ENCODE data around the gene CTDSP2.

CTDSP2 gene

DNA sequence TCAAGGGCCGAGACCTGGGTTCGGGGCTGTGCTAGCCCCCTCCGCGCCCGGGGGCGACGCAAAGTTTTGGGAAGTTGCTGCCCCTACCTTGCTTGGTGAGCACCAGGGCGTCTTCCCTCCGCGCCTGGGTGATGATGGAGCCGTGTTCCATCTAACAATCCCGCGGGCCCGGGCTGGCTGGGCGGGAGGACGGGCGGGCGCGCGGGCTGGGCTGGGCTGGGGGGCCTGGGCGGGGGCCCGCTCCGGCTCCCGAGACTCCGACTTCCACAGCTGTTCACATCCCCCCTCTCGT is 298 bp downstream of the CTDSP2 start:
- Histone ChIP-seq H3K27me3 (ENCODE audit: control insufficient read depth, insufficient read depth, low read length) (peaks cover 3% of the 10 kb centered on the region), H3K4me1 (ENCODE audit: control insufficient read depth, insufficient read depth, low read length) (peaks cover 31% of the 10 kb centered on the region), H3K4me3 (ENCODE audit: low read length) (peak overlapping the region; percentile 82), H3K36me3 (ENCODE audit: control insufficient read depth, insufficient read depth, low read length) (no peaks in the 10 kb centered on the region), H3K9me3 (ENCODE audit: control insufficient read depth, low read length) (no peaks in the 10 kb centered on the region), H3K9ac (ENCODE audit: low read length) (peak overlapping the region; percentile 99)

DNA sequence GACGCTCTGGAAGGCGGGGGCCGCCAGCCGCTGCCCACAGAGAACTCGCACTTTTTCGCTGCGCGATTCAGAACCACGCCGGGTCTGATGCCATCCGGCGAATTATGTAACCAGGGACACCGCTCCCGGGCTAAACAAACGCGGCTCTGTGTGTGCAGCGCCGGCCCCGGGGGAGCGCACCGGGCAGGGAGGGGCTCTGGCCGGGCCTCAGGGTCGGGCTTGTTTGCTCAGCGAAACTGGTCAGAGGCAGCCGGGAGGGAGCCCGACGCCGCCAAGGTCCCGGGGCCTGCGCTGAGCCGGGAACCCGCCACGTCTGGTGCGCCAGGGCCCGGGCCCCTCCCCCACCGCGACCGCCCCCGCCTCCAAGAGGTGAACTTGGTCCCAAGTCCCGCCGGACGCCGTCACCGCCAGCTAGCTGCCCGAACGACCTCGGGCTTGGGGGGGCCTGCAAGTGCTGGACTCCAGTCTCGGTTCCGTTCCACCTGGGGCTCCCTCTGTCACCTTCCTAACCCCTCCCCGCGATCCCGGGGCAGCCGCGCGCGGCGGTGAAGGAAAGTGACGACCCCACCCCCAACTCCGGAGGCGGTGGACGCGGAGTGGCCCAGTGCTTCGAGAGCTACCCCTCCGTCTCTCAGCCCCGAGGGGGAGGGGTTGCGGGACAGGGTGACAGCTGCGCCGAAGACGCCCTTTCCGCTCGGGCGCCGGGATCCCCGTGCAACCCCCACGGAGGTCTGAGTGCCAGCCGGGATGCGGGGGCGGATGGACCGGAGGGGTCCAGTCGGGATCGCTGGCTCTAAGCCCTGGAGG is 848 bp downstream of the CTDSP2 start:
- peaks cover 36% of the 10 kb centered on the region for H3K4me1 ChIP-seq (ENCODE audit: control insufficient read depth, insufficient read depth, low read length)
- H3K27me3 ChIP-seq (ENCODE audit: control insufficient read depth, insufficient read depth, low read length) = peaks cover 3% of the 10 kb centered on the region
- no peaks in the 10 kb centered on the region for H3K36me3 ChIP-seq (ENCODE audit: control insufficient read depth, insufficient read depth, low read length)
- no peaks in the 10 kb centered on the region for H3K9me3 ChIP-seq (ENCODE audit: control insufficient read depth, low read length)
- H3K9ac ChIP-seq (ENCODE audit: low read length) = peak overlapping the region; percentile 99
- H3K4me3 ChIP-seq (ENCODE audit: low read length) = peak overlapping the region; percentile 82

DNA sequence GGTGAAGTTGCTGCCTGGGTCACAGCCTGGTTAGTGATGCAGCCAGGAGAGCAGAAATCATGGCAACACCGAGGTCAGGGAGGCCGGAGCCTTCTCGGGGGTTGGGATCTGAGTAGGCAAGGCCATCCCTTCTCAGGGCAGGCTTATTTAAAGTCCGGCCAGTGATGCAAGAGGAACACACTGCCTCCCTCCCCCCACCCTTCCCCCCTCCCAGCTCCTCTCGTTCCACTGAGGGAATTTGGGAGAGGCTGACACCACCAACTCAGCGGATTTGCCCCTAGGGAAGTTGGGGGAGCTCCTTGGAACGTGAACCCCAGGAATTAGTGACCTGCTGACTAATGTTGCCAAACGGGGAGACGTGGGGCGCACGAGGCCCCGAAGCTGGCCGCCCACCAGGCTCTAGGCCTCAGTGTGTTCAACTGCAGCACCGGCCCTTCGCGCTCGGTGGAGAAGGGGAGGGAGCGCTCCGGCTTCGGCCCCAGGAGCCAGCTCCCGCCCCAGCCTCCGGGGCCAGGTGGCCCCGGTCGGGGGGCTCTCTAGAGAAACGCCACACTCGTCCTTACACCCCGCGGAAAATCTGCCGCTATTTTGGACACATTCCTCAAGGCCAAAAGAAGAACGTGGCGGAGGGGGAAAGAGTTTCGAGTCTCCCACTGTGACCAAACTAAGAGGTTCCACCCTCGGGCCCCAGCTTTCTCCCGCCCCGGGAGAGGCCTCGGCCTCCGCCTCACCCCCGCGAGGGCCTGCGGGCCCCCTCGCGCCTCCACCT is 1.6 kb downstream of the CTDSP2 start:
- no peaks in the 10 kb centered on the region for H3K27me3 ChIP-seq (ENCODE audit: control insufficient read depth, insufficient read depth, low read length)
- peak overlapping the region; percentile 99 for H3K9ac ChIP-seq (ENCODE audit: low read length)
- peaks cover 44% of the 10 kb centered on the region for H3K4me1 ChIP-seq (ENCODE audit: control insufficient read depth, insufficient read depth, low read length)
- H3K36me3 ChIP-seq (ENCODE audit: control insufficient read depth, insufficient read depth, low read length) = no peaks in the 10 kb centered on the region
- peak overlapping the region; percentile 82 for H3K4me3 ChIP-seq (ENCODE audit: low read length)
- no peaks in the 10 kb centered on the region for H3K9me3 ChIP-seq (ENCODE audit: control insufficient read depth, low read length)

DNA sequence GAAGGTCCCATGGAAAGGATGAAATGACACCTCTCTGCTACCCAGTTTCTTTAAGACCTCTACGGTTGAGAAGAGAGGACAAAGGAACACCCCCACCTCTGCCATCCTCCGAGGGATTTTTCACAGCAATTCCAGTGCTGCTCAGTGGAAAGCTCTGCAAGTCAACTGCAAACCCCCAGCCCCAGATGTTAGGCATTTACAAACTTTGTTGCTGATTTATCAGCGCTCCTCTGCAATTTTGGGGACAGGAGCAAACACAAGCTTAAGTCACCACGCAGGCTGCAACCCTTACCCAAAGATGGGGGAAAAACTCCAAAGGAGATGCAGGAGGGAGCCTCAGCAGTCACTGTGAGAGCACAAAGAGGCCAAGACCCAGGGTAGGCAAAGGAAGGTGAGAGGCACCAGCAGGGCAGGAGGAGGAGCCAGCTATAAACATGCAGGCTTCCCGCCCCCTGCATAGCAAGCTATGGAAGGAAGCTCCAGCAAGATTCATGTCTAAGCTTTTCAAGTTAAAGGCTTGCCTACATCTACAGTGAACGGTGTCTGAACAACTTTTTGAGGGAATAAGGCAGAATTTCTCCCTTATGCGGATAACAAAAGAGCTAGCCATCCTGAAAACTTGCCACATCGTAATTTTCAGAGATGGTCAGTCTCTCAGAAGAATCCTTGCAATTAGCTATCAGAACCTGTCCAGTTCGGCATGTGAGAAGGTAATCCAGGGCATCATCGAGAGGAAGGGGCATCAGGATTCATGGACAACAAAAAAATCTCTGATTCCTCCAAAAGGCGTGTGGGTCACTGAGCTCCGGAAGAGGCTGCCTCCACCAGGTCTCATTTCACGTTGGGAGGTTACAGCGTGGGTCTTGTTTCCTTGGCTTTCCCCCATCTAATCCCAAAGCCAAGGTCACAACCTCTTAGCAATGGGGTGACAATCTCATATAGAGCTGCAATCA is 3.9 kb downstream of the CTDSP2 start:
- H3K27me3 ChIP-seq (ENCODE audit: control insufficient read depth, insufficient read depth, low read length) = no peaks in the 10 kb centered on the region
- H3K9me3 ChIP-seq (ENCODE audit: control insufficient read depth, low read length) = no peaks in the 10 kb centered on the region
- H3K4me1 ChIP-seq (ENCODE audit: control insufficient read depth, insufficient read depth, low read length) = peaks cover 64% of the 10 kb centered on the region
- H3K9ac ChIP-seq (ENCODE audit: low read length) = peak overlapping the region; percentile 45
- no peak overlapping the region for H3K4me3 ChIP-seq (ENCODE audit: low read length)
- H3K36me3 ChIP-seq (ENCODE audit: control insufficient read depth, insufficient read depth, low read length) = no peaks in the 10 kb centered on the region

DNA sequence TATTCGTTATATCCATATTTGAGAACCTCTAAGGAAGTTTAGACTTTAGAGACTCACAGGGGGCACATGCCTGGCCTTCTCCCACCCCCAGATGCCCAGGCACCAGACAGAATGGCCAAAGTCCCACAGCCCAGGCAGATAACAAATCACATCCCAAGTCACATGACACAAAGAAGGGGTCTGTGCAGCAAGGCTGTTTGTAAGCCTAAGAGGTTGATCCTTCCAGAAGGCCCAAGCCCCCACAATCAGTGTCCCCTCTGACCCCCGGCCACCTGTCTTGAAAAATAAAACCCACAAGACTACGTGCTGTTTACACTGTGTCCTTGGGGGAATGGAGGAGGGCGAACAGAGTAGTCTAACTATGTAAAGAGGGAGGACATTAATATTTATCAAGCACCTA is 5.1 kb downstream of the CTDSP2 start:
- no peak overlapping the region for H3K4me3 ChIP-seq (ENCODE audit: low read length)
- H3K9me3 ChIP-seq (ENCODE audit: control insufficient read depth, low read length) = no peaks in the 10 kb centered on the region
- no peaks in the 10 kb centered on the region for H3K36me3 ChIP-seq (ENCODE audit: control insufficient read depth, insufficient read depth, low read length)
- peak overlapping the region; percentile 14 for H3K9ac ChIP-seq (ENCODE audit: low read length)
- H3K27me3 ChIP-seq (ENCODE audit: control insufficient read depth, insufficient read depth, low read length) = no peaks in the 10 kb centered on the region
- H3K4me1 ChIP-seq (ENCODE audit: control insufficient read depth, insufficient read depth, low read length) = peaks cover 69% of the 10 kb centered on the region

DNA sequence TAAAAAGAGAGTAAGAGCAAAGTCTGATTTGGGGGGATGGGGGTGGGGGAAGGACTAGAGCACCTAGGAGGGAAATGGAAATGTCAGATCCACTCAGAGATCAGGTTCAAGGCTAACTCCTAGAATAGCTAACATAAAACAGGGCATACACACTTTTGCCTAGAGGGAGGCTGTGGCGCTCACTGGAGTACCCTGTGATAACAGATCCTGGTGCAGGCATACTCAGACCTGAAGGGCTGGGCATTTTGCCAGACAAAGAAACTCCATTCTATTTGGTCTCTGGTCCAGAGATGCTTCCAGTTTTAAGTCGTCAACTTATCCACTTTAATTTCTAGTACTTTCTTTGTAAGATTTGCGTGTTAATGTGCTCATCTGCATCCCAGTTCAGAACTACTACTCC is 5.8 kb downstream of the CTDSP2 start:
- peaks cover 73% of the 10 kb centered on the region for H3K4me1 ChIP-seq (ENCODE audit: control insufficient read depth, insufficient read depth, low read length)

DNA sequence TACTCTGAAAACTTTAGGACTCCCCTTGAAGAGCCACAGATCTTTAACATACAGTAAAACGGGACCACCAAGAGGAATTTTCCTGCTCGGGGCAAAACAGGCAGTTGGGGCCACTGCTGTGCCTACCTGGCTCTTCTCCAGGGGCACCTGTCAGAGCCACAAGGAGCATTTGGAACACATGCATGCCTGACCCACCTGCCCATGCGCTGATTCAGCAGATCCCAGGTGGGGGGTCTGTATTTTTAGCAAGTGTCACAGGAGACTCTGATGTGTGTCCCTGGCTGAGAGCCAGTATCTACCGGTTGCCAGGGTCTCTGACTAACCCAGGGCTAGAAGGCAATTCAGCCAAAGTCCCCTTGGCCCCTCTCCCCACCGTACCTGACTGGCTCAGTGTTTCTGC is 6.5 kb downstream of the CTDSP2 start:
- Histone ChIP-seq H3K4me3 (ENCODE audit: low read length) (no peak overlapping the region), H3K4me1 (ENCODE audit: control insufficient read depth, insufficient read depth, low read length) (peaks cover 73% of the 10 kb centered on the region), H3K9me3 (ENCODE audit: control insufficient read depth, low read length) (no peaks in the 10 kb centered on the region), H3K27me3 (ENCODE audit: control insufficient read depth, insufficient read depth, low read length) (no peaks in the 10 kb centered on the region), H3K36me3 (ENCODE audit: control insufficient read depth, insufficient read depth, low read length) (no peaks in the 10 kb centered on the region), H3K9ac (ENCODE audit: low read length) (no peak overlapping the region)

More for the DNA sequence above, 5.8 kb downstream of the CTDSP2 start:
- Histone ChIP-seq H3K36me3 (ENCODE audit: control insufficient read depth, insufficient read depth, low read length) (no peaks in the 10 kb centered on the region), H3K27me3 (ENCODE audit: control insufficient read depth, insufficient read depth, low read length) (no peaks in the 10 kb centered on the region), H3K9ac (ENCODE audit: low read length) (no peak overlapping the region), H3K9me3 (ENCODE audit: control insufficient read depth, low read length) (no peaks in the 10 kb centered on the region), H3K4me3 (ENCODE audit: low read length) (no peak overlapping the region)

DNA sequence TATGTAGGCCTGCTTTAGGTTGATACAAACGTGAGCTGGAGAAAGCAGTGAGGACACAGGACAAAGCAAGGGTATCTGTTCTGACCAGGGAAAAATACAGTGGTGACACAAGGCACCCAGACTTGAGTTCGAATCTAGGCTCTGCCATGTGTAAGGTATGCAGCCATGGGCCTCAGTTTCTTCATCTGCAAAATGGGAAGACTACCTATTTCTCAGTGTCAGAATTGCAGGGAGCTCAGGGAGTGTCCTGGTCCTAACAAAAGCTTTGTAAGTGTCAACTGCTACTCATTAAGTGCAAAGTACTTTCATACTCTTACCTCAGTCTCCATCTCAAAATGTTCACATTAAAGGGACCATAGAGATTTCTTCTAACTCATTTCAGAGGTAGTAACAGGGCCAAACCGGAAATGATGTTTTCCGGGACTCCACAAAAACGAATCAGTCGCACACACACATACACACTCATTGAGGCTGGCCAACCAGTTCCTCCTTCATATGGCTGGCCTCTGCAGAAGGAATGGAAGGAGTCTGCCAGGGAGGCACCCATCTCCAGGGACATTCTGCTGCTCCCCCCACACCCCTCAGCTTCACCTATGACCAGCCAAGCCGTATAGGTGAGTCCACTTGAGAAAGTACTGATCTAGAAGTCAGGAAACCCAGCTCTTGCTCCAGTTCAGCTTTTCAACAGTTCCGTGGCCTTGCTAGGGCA is 7.8 kb downstream of the CTDSP2 start:
- Histone ChIP-seq H3K9me3 (ENCODE audit: control insufficient read depth, low read length) (no peaks in the 10 kb centered on the region), H3K9ac (ENCODE audit: low read length) (no peak overlapping the region), H3K27me3 (ENCODE audit: control insufficient read depth, insufficient read depth, low read length) (no peaks in the 10 kb centered on the region), H3K36me3 (ENCODE audit: control insufficient read depth, insufficient read depth, low read length) (no peaks in the 10 kb centered on the region), H3K4me3 (ENCODE audit: low read length) (no peak overlapping the region), H3K4me1 (ENCODE audit: control insufficient read depth, insufficient read depth, low read length) (peaks cover 75% of the 10 kb centered on the region)

DNA sequence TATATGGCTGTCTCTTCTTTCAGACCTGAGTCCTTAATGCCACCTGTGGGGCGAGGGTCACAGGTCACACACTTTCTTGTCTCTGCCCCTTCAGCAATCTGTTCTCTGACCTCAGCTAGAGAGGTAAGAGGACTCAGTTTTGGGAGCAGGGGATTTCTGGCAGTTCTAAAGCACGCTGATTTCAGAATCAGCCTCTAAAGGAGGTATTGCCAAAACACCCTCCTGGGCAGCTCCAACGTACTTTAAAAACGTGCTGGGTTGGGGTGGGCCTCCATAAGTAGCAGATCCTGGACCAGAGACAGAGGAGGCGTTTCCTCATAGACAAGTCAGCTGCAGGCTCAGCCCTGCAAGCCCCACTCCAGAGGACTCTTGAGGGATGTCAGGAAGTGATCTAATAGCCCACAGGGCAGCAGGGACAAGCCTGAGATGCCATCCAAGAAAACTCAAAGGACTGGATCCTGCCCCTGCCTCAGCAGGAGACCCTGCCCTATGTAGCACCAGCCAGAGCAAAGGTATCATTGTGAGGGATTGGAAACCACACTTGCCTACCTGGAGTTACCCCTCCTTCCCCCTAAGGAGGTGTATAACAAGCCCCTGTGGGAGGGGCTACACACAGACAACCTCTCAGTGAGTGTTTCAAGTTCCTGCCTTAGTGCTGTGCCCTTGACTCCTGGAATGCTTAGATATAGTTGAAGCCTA is 8.5 kb downstream of the CTDSP2 start:
- H3K9me3 ChIP-seq (ENCODE audit: control insufficient read depth, low read length) = no peaks in the 10 kb centered on the region
- no peak overlapping the region for H3K4me3 ChIP-seq (ENCODE audit: low read length)
- H3K27me3 ChIP-seq (ENCODE audit: control insufficient read depth, insufficient read depth, low read length) = no peaks in the 10 kb centered on the region
- H3K9ac ChIP-seq (ENCODE audit: low read length) = no peak overlapping the region
- no peaks in the 10 kb centered on the region for H3K36me3 ChIP-seq (ENCODE audit: control insufficient read depth, insufficient read depth, low read length)
- H3K4me1 ChIP-seq (ENCODE audit: control insufficient read depth, insufficient read depth, low read length) = peaks cover 76% of the 10 kb centered on the region

DNA sequence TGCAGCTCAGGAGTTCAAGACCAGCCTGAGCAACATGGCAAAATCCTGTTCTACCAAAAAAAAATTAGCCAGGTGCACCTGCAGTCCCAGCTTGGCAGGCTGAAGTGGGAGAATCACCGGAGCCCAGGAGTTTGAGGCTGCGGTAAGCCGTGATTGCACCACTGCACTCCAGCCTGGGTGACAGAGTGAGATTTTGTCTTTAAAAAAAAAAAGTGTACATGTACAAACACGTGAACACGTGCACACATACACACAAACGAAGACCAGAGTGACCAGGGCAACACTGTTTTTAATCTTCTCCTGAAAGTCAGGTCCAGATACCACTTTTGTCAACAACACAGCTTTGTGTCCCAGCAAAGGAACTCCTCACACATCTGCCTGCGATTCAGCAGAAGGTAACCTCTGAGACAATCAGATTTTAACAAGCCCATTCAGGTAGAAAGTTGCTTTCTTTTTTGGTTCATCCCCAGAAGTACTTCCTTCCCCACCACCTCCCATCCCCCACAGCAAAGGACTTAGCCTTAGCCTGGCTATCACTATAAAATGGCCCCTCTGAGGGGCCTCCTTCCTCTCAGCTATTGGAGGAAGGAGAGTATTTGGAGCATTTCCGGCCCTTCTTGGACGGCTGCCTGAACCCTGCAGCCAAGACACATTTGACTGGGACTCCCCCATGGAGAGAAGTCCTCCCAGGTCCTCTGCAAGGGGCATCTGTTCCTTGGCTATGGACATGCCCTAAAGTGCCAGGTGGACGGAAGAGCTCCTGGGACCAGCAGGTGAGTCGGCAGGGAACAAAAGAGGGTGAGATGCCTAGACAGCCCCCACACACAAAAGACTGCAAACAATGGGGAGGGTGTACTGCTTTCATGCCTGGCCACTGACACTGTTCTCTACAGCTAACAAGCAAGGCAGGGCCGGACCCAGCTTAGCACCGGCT is 9.8 kb downstream of the CTDSP2 start:
- Histone ChIP-seq H3K9me3 (ENCODE audit: control insufficient read depth, low read length) (no peaks in the 10 kb centered on the region), H3K36me3 (ENCODE audit: control insufficient read depth, insufficient read depth, low read length) (no peaks in the 10 kb centered on the region), H3K4me1 (ENCODE audit: control insufficient read depth, insufficient read depth, low read length) (peaks cover 77% of the 10 kb centered on the region), H3K4me3 (ENCODE audit: low read length) (no peak overlapping the region), H3K27me3 (ENCODE audit: control insufficient read depth, insufficient read depth, low read length) (no peaks in the 10 kb centered on the region), H3K9ac (ENCODE audit: low read length) (no peak overlapping the region)

Measured in mucosa of stomach (tissue), 1 donor.